ENCODE data around the gene RAG2.

Gene RAG2

DNA sequence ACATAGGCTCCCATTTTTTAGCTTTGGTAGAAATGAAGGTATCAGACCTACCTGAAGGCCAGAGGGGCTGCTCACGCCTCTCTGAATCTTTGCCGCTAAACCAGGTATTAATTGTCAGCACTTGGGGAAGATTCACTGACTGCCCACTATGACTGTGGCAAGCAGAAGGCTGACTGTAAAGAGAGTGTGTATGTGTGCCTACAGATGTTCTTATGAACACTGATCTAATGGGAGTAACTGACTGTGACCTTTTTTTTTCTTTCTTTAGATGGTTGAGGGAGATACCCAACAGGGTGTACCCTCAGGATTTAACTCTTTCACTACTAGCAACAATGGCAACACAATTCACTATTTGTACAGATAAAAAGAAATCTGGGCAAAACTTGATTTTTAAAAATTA lies at the start of gene RAG2:
Gene RAG2, minus strand, starts transcription at position 186 of the 400 bp plus-strand sequence. CDS start 4,068 bp downstream, outside the sequence.
- no peak for DNase-seq

DNA sequence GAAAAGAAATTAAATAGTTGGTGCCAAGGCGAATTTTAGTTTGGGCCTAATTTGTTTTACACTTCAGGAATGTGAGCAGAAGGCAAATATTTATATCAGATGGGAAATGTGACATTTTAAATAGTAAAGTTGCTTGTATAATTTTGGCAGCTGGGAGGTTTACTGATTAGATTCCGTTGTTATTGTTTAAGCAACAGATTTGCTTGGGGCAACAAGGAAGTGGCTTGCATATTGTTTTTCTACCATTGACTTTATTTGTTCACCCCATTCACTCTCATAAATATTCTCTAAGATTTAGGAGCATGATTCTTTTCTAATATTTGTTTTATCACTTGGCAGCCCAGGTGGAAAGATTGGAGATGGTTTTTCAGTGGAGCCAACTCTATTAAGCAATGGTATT lies 40.5 kb upstream of the RAG2 start:
- no peak for DNase-seq

DNA sequence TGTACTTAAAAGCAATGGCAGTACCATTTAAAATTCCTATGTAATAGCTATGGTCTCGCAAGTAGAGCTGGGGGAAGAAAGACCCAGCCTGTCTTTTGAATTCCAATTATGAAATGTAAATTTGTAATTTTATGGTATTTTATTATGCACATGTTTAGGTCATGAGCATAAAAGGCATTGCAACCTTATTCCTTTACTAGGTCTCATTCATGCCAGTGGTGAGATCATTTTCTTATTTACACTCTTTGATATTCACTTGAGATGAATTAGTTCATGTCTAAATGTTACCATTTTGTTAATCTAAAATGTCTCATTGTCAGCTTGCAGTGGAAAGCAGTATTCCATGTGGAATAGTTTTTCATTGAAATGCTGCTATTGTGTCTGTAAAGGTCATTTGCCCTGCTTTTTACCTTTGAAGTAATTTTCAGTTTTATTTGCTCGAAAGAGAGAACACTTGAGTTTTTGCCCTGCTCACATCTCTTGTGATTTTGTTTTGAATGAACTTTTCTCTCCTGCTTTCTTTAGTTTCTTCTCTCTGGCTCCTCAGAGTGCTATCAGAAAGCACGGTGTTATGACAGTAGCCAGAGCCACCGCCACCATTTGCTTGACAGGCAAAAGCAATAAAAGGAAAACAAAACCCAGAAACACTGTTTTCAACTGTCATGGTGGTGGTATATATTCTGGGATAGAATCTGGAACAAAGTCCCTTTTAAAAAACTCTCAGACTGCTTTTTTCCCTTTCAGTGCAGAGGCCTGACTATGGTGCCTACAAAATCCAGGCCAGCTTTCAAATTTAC lies 37.2 kb upstream of the RAG2 start:
- no peak for DNase-seq

DNA sequence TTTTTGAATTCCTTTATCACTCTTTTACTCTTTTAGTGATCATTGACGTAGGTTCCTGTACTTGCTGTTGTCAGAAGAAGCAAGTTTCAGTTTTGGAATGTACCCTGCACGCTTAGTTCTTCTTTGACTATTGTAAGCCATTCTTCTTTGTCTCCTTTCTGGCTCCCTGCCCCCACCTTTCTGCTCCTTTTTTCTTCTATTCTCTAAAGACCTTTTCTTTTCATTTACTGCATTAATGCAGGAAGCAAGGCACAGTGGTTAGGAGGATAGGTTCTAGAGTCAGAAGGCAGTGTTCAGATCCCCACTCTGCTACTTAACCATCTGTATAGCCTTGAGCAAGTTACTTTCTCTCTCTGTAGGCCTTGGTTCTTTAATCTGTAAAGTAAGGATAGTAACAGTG lies 33.7 kb upstream of the RAG2 start:
- no peak for DNase-seq

DNA sequence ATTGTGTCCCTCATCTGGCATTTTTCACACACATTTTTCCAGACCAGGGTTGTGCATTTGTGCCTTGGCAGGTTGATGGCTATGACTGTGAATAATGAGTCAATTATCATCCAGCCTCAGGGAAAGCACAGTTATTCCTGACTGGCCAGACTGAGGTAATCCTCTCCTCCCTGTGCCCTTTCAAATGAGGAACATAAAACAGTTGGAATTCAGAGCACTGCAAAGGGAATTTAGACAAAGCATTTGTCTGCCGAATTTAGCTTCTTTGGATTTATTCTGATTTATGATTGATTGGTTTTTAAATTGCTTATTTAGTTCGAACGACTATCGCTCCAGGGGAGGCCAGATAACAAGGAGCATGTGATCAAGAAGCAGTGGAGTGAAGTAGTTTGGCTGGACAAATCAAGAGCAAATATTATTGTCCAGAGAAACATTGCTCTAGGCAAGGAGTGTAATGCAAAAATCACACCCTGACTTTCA lies 30.8 kb upstream of the RAG2 start:
- DNase-seq: no peak

DNA sequence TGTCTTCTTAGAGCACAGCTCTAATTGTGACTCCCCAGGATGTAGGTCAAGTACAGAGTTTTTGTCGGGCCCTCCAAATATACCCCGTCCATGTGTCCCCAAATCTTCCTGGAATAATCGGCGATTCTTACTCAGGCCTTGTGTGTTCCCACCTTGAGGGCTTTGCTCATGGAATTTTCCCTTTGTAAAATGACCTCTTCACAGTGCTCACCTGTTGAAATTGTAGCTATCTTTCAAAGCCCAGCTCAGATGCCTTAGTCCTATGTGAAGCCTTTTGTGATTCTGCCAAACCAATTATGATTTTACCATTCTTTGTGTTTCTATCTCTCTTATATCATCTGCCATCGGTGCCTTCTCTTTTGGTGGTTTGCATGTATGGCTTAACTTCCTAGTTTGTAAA lies 30.1 kb upstream of the RAG2 start:
- DNase-seq: no peak

DNA sequence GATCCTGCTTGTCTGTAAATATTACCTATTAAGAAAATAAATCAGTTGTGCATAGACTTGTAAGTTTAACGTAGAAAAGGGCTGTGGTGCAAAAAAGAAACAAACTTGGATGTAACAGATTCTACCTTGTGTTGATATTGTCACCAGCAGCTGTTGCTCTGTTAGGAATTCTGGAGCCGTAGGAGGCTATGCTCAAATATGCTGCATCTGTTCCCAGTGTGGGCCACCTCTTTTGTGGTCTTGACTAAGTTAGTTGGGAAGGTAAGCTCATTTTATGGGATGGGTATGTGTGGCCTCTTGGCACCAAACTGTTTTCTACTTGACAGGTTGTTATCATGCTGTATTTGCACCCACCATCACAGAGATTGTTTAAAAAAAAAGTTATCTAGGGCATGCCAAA lies 29.4 kb upstream of the RAG2 start:
- DNase-seq: no peak

DNA sequence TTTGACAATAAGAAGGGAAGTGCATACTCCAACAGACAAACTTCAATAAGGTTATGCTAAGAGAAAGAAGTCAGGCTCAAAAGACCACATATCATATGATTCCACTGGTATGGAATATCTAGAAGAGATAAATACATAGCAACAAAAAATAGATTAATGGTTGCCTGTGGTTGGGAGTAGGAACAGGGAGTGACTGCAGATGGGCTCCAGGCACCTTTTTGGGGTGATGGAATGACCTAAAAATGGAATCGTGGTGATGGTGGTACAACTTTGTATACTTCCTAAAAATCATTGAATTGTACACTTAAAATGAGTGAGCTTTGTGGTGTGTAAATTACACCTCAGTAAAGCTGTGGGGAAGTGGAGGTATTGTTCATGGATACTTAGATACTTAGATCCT lies 29.0 kb upstream of the RAG2 start:
- no peak for DNase-seq

DNA sequence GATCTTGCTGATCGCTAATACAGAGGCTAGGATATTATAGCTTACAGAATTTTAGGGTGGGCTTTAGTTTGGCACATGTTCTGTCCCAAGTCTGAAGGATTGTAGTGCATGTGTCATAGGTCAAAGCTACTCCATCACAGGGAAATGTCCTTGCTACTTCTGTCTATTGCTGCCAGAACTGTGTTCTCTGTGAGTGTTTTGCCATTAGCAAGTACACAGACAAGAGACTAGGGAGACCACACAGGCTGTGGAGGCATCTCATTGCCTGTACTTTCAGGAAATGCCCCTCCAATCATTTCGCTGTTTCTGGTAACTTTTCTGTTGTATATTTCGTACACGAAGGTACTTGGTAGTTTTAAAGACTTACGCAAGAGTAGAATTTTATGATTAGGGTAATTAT lies 25.5 kb upstream of the RAG2 start:
- no peak for DNase-seq

DNA sequence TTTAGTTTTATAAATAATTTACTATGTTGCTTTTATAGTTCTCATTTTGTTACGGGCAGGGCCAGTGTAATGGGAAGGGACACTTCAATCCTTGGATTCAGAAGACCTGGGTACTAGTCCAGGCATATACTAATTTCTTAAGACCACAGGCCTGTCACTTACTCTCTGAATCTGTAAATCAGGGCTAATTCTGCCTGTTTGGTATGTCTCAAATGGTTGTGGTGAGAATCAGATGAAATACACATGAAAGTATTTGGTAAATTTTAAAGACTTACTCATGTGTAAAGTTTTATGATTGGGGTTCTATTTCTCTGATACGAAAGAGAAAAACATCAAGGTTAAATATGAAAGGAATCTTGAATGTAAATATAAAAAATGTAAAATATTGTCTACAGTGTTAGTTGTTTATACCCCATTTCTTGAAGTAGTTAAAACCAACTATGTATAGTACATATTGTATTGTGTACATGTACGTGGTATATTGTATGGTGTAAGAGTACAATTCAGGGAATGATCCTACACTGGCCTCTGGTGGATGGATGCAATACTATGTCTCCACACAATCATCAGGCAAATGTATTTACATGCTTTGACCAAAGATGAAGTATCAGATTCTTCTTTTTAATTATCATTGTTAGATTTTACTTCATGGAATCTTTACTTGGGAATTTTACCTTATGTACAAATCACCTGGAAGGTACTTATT lies 24.5 kb upstream of the RAG2 start:
- peak in 1 of 2 donors; percentile 17 for DNase-seq

DNA sequence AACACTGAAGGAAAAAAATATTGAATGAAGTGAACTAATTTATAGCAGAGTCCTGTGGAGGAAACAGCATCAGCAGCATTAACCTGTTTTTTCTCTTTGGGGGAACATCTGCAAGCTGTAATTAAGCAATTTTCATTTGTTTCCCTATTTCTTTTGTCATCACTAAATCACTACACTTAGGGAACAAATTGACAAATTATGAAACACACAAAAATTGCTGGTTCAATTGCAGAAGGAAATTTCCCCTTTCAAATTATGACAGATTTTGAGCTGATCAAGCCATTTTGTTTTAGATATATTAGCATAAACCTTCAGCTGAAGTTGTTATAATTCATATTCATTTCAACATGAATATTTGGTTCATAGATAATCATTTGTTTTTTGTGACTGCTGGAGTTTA lies 22.2 kb upstream of the RAG2 start:
- no peak for DNase-seq

DNA sequence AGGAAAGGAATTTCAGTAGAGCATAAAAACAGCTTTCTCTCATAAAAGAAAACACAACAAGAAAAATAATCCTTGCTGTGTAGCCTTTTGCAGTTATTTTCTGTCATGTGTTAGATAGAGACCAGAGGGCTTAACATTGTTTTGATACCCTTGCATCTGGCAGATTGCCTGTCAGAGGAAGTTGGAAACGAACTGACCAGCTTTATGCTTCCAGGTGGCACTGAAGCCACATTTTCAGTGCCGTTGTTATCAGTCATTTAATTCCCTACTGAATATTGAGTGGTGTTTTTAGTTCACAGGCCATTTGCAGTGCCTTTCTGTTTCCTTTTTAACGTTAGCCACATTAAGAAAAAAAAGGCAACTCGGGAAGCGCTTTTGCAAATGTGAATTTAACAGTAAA lies 21.5 kb upstream of the RAG2 start:
- DNase-seq: no peak

DNA sequence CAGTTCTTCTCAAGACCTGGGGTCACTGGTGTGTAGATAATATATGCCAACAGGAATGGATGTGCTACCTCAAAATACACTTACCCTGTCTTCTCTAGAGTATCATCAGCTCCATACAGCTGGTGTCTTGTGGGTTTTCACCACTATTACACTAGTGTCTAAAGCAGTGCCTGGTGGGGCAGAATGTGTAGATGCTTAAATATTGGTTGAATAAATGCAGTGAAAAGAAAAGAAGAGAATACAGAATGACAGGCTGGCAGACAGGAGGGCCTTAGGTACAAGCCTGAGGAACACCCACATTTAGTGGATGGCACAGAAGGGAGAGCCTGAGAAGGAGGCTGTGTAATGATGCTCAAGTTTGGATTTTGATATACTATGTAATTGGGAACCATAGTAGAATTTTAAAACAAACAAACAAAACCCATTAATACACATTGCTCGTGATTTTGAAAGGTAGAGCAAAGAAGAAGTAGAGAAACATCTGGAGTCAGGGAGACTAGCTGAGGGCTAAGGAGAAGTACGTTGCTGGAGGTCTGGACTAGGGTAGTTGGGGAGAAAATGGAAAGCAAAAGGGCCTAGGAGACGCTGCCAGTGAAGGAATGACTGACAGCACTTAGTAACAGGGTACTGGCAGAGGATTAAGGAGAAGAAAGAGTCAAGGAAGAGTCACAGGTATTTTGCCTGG lies 20.5 kb upstream of the RAG2 start:
- no peak for DNase-seq

DNA sequence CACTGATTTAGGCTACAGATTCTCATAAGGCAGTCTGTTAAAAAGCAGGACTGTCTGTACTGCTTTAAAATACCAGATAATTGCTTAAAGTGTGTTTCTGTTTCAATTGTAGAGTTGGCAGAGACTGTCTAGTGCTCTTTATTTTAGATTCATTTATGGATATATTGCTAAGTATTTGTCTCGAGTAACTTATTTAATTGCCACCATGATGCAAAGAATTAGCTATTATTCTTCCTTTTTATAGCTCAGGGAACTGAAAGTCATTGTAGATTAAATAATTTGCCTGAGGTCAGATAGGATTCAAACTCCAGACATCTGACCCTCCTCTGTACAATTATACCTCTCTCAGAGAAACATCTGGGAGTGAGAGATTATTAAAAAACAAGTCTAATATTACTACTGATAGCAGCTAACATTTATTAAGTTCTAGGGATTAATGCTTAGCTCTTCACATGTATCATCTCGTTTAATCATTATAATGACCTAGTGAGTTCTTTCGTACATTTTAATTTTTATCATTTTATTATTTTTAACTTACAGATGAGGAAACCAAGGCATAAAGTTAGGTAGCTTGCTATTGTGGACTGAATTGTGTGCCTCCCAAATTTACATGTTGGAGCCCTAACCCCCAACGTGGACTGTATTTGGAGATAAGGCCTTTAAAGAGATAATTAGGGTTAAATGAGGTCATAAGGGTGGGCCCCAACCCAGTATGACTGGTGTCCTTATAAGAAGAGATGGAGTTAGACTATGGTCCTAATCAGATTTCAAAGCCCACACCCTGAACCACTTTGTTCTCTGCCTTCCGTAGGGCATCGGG lies 19.7 kb upstream of the RAG2 start:
- DNase-seq: no peak

DNA sequence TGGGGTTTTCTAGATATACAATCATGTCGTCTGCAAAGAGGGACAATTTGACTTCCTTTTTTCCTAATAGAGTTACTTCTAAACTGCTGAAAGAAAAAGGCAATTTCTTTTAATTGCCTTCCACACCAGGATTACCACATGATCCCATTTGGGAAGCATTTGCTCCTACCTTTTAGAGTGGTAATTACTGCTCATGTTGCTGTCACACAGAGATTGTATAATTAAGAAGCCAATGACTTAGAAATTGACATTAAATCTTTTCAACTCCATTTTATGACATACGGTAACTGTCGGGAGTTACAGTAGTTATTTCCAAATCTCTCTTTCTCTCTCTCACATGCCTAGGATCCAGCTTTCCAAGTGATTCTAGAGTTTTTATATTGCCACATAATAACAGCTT lies 17.8 kb upstream of the RAG2 start:
- DNase-seq: no peak

DNA sequence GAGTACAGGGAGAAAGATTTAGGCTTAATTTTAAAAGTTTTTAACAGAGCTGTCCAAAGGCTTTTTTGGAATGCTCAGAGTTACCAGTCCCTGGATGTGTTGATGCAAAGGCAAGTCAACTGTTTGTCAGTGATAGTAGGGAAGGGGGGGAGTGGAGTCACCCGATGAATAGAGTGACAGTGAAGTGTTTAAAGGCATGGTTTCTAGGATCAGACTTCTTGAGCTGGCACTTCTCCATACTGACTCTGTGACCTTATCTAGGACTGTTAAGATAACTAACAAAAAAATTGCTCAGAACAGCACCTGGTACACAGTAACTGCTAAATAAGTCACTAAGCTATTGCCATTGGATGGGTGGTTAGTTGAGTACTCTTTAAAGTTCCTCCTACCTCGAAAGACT lies 11.3 kb upstream of the RAG2 start:
- DNase-seq: no peak

DNA sequence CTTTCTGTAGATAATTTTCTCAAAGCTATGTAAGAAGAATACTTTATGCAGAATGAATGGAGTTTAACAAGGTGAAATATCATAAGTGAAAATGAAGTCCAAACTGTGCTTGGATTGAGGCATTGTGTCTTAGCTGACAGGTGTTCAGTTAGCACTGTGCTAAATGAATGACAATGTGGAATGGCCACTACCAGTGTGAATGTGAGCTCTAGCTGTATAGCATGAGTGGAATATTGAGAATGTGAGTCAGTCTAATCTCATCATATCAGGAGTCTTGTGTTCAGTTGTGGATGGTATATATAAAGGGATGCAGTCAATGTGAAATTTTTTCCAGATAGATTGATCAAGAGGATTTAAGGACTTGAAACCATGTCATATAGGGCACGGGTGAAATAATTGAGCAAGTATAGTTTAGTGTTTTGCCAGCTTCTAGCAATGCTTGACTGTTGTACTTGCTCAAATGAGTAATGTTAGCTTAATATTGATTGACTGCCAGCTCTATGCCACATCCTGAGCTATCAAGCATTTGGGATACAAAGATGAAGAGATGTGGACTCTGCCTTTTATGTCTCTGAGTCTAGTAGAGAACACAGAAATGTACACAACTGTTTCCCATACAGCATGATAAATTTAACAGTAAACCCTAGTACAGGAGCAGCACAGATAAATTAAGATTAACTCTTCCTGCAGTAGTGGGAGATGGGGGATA lies 10.6 kb upstream of the RAG2 start:
- DNase-seq: no peak

DNA sequence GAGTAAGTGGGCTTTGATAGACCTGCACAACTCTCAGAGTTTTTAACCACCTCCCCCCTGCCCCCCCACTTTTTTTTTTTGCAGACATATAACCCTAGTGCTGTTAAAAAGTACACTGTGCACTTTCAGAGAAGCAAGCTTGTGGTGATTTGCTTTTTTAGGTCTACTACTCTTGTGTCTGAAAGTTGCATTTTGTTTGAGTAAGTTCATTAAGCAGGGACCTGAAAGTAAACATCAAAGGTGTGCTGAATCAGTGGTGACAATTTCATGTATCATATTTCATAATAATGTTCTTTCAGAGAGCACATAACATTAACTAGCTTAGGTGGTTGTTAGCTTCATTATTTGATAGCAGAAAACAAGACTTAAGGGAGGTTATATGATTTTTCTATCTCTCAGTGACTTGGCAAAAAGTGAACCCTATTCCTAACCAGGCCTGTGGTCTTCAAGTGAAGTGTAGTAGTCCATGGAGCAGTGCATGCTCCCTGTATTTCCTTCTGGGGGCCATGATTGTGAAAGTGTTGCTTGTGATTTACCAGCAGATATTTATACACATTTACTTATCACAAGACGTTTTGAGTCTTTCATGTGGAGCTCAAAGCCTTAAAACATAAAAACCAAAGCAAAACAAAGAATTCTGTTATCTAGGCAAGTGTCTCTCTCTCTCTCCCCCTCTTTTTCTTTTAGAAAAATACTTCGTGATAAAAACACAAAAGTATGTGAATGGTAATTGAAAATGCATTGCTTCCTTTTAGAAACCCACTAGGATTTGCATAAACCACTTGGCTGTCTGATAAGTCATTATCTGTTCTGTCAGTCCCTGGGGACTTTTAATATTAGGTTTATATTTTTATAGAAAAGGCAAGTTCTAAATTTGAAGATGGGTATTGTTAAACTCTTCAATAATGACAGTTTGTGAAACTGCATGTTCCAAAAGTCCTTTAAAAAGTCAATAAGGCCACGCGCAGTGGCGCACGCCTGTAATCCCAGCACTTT lies 7.5 kb upstream of the RAG2 start:
- DNase-seq: no peak

DNA sequence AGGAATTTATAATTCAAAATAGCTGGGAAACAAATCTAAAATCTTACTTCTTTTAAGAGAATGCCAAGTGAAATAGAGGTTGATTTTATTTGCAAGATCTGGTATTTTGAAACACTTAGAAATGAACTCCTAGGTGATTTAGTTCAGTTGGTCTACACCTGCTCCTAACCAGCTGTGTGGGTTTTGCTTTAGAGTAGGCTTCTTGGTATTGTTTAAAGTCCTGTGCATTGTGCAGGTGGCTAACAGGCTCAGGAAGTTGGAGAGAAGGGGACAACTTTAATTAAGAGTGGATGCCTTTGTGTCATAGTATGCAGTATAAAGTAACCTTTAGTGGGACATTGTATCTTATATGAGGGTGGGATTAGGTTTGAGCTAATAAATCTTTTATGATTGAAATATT lies 4.1 kb upstream of the RAG2 start:
- no peak for DNase-seq

DNA sequence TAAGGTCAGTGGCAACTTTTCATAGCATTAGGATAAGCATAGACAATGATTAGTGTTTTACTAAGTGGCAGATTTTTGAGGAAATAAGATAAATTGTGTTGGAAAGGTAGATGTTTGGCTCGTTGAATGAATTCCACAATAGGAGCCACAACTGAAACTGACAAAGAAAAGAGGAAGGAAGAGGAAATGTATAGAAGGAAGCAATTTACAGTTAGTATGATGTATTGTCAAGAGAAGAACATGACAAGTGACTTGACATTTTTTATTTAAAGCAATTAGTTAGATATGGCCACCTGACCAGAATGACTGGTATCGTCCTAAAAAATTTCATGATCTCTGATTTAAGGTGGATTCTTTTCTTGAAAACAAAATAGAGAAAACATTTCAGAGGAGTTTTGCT lies 3.1 kb upstream of the RAG2 start:
- DNase-seq: no peak

DNA sequence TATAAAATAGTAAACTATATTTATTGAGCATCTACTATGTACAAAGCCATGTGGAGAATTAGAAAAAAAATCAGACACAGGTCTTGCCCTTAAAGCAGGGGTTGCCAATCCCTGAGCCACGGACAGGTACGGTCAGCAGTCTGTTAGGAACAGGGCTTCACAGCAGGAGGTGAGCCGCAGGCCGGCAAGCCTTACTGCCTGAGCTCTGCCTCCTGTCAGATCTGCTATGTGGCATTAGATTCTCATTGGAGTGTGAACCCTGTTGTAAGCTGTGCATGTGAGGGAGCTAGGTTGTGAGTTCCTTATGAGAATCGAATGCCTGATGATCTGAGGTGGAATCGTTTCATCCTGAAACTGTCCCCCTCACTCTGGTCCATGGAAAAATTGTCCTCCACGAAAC lies 2.1 kb upstream of the RAG2 start:
- no peak for DNase-seq
